Right ventricle myocardium superior (tissue), 1 donor: Measurements from ENCODE around the gene PDE10A. TPM values are rescaled to one million over a fixed set of nuclear protein-coding genes. Genes with fewer than 3 reads are reported as not detected.
A peak's percentile ranks its signal among the peaks of the same experiment; 100 is the strongest.
"Not testable (repeated sequence)": the region's sequence is repeated elsewhere in the genome, so short reads cannot be mapped to it uniquely, and the experiment has no call there.

Source experiments
- ATAC-seq: fragments of 200-7000 bp; cut with Tn5 transposase; one replicate; pipeline ENCODE4 v1.9.1; 2020; ENCODE audit warnings: mild to moderate bottlenecking; ENCODE audit not compliant: poor library complexity
- DNase-seq: peaks from one replicate; pipeline ENCODE4 v3.0.0-alpha.2; 2020
- intact Hi-C: fragments of 100-400 bp; cut with DNase I; formaldehyde crosslinking; loops from one replicate; pipeline ENCODE4 v1.11.2; 2022
- total RNA-seq: library from RNA; stranded (reverse); fragmentation: NEBNext Ultra II Directional; extraction: Animal tissue kit (Norgen Biotek cat#: 25700); gene quantifications from one replicate; pipeline ENCODE4 v1.2.1, GENCODE V29; 2021
- donor health status: DM: no; HTN: yes; CAD: no; lungs with severe emphysema.

Gene PDE10A
- total RNA-seq, 1 donor from 2014 or later = 11.6 TPM

- DNase-seq (no peak), ATAC-seq (no peak)
- intact Hi-C loops = no loop called here
These were observed 148.4 kb downstream of the PDE10A start for GRCh38 chr6:165514621-165515020.

GRCh38 chr6:165511807-165512206 lies 151.2 kb downstream of the PDE10A start:
- ATAC-seq = no peak
- no peak for DNase-seq
- intact Hi-C loops = no loop called here

GRCh38 chr6:165508321-165508869 lies 154.6 kb downstream of the PDE10A start:
- ATAC-seq (no peak), DNase-seq (no peak)
- intact Hi-C loops = no loop called here

GRCh38 chr6:165506657-165507056 lies 156.4 kb downstream of the PDE10A start:
- no peak for ATAC-seq
- intact Hi-C loops = no loop called here

GRCh38 chr6:165500214-165500907 lies 162.7 kb downstream of the PDE10A start:
- intact Hi-C loops, DNase-seq, ATAC-seq: not testable (repeated sequence)

More at GRCh38 chr6:165506657-165507056, 156.4 kb downstream of the PDE10A start:
- no peak for DNase-seq

- DNase-seq (no peak), ATAC-seq (no peak)
- intact Hi-C loops = no loop called here
These were observed 165.6 kb downstream of the PDE10A start for GRCh38 chr6:165497472-165497871.

GRCh38 chr6:165488624-165489295 lies 174.3 kb downstream of the PDE10A start:
- DNase-seq = no peak
- no peak for ATAC-seq
- intact Hi-C loops = no loop called here

- ATAC-seq (no peak), DNase-seq (no peak)
- intact Hi-C loops = no loop called here
These were observed 175.1 kb downstream of the PDE10A start for GRCh38 chr6:165487950-165488349.

GRCh38 chr6:165487347-165487746 lies 175.7 kb downstream of the PDE10A start:
- peak; percentile 42 for ATAC-seq
- intact Hi-C loops = no loop called here
- DNase-seq = no peak

GRCh38 chr6:165486183-165487137 lies 176.6 kb downstream of the PDE10A start:
- DNase-seq (no peak), ATAC-seq (peak; percentile 55)
- intact Hi-C loops = no loop called here

GRCh38 chr6:165484178-165484889 lies 178.7 kb downstream of the PDE10A start:
- ATAC-seq (no peak), DNase-seq (no peak)
- intact Hi-C loops = no loop called here

- DNase-seq (no peak), ATAC-seq (no peak)
- intact Hi-C loops = no loop called here
These were observed 181.1 kb downstream of the PDE10A start for GRCh38 chr6:165481921-165482320.

- no peak for DNase-seq
- ATAC-seq = no peak
- intact Hi-C loops = no loop called here
These were observed 182.1 kb downstream of the PDE10A start for GRCh38 chr6:165480916-165481315.

- ATAC-seq = no peak
- intact Hi-C loops = no loop called here
- DNase-seq = no peak
These were observed 184.5 kb downstream of the PDE10A start for GRCh38 chr6:165478581-165478980.

- DNase-seq = no peak
- ATAC-seq = no peak
- intact Hi-C loops = no loop called here
These were observed 193.6 kb downstream of the PDE10A start for GRCh38 chr6:165469483-165469882.

- ATAC-seq (no peak), DNase-seq (no peak)
- intact Hi-C loops = no loop called here
These were observed 194.5 kb downstream of the PDE10A start for GRCh38 chr6:165468340-165469235.

- ATAC-seq, DNase-seq, intact Hi-C loops: not testable (repeated sequence)
These were observed 199.5 kb downstream of the PDE10A start for GRCh38 chr6:165463499-165463898.
